NCI-H2107 (cell line): ENCODE data around the gene PFKM.

ENCODE experiments used
- DNase-seq: peaks from one replicate; lab custom pipeline; 2025; lab: John Stamatoyannopoulos, UW

The PFKM gene

GRCh38 chr12:48119078-48119833 lies at the start of gene PFKM:
Gene PFKM (plus strand): TSS chr12:48119364. CDS start chr12:48122775, 3,411 bp downstream.
- peak; percentile 78 for DNase-seq

GRCh38 chr12:48070033-48070432 lies 49.1 kb upstream of the PFKM start:
- no peak for DNase-seq

- no peak for DNase-seq
Measured at GRCh38 chr12:48070731-48071130, 48.4 kb upstream of the PFKM start.

DNA sequence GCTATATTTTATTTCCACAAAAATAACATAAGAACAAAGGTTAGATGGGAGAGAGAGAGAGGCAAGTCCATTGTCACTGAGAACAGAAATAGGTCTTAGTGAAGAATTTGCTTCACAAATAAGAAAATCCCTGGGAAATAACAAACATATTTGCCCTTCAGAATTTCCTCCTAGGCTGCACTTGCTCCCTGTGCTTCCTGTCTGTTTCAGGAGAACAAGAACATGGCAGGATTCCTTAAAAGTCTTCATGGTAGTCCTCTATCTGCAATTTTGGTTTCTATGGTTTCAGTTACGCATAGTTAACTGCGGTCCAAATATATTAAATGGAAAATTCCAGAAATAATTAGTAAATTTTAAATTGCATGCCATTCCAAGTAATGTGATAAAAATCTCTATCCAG lies 47.4 kb upstream of the PFKM start:
- no peak for DNase-seq

DNA sequence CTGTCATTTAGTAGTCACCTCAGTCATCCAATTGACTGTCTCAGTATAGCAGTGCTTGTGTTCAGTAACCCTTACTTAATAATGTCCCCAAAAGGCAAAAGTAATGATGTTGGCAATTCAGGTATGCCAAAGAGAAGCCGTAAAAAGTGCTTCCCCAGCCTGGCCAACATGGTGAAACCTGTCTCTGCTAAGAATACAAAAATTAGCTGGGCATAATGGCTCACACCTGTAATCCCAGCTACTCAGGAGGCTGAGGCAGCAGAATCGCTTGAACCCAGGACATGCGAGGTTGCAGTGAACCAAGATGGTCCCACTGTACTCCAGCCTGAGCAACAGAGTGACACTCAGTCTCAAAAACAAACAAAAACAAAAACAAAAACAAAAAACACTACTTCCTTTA lies 46.9 kb upstream of the PFKM start:
- DNase-seq = no peak

DNA sequence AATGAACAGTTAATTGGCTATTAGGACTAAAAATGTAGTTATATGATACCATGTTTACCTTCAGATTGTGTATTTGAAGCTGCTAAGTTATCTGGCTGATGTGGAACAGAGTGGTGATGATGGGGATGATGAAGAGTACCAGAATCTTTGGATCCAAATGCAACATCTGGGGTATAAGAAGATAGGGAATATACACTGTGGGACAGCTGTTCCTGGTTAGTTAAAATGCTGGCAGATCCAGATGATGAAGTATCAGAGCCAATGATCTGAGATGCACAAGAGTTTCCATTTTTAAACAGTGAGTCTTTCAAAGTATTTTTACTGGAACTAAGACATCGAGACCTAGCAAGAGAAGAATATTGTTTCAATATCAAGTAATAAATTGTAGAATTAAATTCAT lies 44.9 kb upstream of the PFKM start:
- DNase-seq = no peak

DNA sequence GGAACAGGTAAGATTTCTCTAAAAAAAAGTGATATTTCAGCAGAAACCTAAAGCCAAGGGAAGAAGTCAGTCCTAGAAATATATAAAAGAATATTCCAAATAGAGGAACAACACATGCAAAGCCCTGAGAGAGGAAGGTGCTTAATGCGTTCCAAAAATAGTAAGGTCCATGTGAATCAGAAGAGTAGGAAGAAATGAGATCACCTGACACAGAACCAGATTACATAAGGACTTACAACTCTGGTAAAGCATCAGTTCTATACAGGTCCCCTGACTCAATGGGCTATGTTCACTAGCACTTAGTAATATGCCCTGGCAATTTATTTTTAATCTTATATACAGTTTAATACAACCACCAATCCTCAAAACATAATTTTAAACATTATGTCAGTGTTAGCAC lies 43.3 kb upstream of the PFKM start:
- no peak for DNase-seq

DNA sequence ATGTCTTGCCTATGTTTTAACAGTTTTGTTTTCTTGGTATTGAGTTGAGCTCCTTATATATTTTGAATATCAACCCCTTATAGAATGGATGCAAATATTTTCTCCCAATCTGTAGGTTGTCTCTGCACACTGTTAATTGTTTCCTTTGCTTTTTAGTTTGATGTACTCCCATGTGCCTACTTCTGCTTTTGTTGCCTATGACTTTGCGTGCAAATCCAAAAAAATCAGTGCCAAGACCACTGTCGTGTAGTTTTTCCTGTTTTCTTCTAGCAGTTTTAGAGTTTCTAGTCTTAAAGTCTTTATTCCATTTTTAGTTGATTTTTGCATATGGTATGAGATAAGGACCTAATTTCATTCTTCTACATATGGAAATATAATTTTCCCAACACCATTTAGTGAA lies 42.1 kb upstream of the PFKM start:
- DNase-seq = no peak

DNA sequence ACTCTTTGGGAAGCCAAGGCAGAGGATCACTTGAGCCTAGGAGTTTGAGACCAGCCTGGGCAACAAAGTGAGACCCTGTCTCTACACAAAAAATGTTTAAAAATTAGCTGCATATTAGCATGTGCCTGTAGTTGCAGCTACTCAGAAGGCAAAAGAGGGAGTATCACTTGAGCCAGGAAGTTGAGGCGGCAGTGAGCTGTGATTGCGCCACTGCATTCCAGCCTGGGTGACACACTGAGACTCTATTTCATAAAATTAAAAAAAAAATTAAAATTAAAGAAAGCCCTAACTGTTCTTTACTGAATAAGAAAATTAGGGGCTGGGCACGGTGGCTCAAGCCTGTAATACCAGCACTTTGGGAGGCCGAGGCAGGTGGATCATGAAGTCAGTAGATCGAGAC lies 40.3 kb upstream of the PFKM start:
- no peak for DNase-seq

- no peak for DNase-seq
Measured at GRCh38 chr12:48080285-48080684, 38.9 kb upstream of the PFKM start.

- no peak for DNase-seq
Measured at GRCh38 chr12:48080821-48081220, 38.3 kb upstream of the PFKM start.

DNA sequence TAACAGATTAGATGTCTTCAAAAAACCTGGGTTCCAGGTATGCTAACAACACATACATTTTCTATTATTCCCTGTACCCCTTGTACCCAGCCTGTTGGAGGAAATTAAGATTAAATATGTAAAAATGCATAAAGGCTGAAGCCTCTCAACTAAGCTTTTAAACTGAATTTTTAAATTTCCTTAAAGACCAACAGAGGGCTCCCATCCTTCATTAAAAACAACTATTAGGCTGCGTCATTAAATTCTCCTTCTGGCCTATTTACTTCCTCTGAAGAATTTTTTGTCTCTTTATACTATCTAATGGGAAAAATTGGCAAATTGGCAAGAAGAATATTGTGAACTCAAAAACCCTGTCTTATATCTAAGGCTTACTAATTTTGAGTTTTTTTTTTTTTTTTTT lies 35.1 kb upstream of the PFKM start:
- no peak for DNase-seq

GRCh38 chr12:48084841-48085460 lies 34.2 kb upstream of the PFKM start:
- DNase-seq = no peak

DNA sequence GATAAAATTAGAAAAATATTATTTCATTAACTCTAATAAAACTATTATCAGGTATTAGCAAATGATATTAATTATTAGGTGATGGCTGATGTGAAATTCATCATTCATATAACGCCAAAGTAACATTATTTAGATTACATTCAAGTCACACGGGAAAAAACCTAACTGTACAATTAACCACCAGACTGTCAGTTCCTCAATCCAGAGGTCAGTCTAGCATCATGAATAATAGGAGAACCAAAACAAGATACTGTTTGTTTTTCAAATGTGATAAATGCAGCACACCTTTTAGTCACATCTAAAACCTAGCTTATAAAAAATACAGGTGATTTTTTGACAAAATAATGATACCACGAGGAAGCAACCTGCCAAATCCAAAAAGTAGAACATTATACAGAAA lies 32.8 kb upstream of the PFKM start:
- no peak for DNase-seq

DNA sequence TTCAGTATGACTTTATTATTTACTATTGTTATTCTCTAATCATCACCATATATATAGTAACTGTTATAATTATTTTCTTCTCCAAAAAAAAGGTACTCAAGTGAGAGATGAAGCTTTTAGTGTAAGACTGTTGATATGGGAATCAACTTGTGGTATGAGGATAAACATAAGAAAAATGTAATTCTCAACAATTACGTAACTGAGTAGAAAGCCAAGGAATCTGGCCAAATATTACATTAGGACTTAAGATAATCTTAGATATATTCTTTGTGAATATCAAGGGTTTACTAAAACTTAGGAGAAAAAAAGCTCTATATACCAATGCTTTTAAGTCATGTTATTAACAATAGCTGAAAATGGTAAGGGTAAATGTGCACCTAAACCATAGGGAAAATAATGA lies 26.6 kb upstream of the PFKM start:
- DNase-seq = no peak

DNA sequence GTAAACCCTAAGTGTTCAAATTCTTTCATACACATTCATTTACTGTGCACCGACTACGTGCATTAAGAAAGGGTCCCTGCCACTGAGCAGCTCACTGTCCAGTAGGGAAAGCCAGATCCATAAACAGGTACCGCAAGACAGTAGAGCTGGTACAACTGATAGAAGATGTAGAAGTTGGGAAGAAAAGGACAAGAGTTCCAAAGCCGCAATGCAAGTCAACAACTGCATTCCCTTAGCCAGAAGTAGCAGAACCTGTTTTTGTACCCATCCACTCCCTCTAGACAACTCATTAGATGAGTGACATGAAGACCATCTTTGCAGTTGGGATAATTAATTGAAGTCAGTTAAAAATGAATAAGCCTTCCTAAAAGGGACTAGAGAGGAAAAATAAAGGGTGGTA lies 14.6 kb upstream of the PFKM start:
- DNase-seq = no peak

GRCh38 chr12:48105321-48105866 lies 13.8 kb upstream of the PFKM start:
- DNase-seq = no peak

- peak; percentile 85 for DNase-seq
Measured at GRCh38 chr12:48105867-48106680, 13.1 kb upstream of the PFKM start, which contains the start of gene SENP1. Gene SENP1 (minus strand): TSS chr12:48106079. CDS start chr12:48101472, 4,607 bp downstream.

DNA sequence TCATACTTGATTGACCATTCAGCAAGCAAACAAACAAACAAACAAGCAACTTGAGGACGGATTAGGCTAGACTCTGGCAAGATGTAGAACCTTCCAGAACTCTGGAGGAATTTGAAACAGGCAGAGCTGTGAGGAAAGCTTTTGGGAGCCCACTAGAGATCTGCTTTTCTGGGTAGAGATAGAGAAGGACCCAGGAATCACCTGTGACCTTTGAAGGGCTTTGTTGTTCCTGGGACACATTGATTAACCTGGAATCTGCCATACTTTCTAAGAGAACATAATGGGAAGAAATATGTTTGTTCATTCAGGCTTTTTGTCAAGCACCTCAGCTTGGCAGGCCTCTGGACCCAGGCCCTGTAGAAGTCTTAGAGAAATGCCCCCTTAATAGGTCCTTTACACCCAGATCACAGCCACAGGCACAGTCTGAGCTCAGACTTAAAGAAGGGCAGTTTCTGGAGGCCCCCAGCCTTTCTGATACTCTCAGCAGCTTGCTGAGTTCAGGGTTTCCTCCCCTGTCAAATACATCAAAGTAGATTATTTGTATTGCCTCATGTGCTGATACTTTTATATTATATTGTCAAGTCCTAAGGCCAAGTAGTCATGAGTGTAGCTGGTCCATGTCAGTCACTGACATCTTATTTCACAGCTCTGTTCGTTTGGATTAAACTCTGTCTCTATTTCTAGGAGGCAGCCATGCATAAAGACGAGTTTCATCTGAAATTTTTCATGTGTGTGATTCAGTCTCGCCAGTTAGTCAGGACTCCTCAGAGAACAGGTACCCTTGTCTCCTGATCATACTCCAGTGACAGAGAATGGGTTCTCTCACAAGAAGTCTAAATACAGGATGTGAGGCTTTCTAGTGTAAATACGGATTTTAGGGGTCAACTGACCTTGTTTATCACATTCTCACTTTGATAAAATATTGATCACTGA lies 12.2 kb upstream of the PFKM start:
- DNase-seq = no peak

GRCh38 chr12:48109424-48109823 lies 9.7 kb upstream of the PFKM start:
- DNase-seq = no peak

GRCh38 chr12:48110691-48111311 lies 8.4 kb upstream of the PFKM start:
- no peak for DNase-seq
